ENCODE measurements around the gene HSD17B14. TPM values are rescaled to one million over a fixed set of nuclear protein-coding genes. Genes with fewer than 3 reads are reported as not detected.
"Not testable (repeated sequence)": the region's sequence is repeated elsewhere in the genome, so short reads cannot be mapped to it uniquely, and the experiment has no call there.

Gene HSD17B14
- under 1 TPM in 1 of 3 donors, not detected in 2; 0.75 TPM for total RNA-seq
- 0.32 TPM for total RNA-seq (2013)

GRCh38 chr19:48836089-48837017 lies at the start of gene HSD17B14:
HSD17B14 (minus strand) TSS chr19:48836491; CDS start chr19:48836411, 80 bp downstream.
- H3K9me3 Mint-ChIP-seq, result no peaks in the 10 kb centered on the region
- TF ChIP-seq, protein P1, sequence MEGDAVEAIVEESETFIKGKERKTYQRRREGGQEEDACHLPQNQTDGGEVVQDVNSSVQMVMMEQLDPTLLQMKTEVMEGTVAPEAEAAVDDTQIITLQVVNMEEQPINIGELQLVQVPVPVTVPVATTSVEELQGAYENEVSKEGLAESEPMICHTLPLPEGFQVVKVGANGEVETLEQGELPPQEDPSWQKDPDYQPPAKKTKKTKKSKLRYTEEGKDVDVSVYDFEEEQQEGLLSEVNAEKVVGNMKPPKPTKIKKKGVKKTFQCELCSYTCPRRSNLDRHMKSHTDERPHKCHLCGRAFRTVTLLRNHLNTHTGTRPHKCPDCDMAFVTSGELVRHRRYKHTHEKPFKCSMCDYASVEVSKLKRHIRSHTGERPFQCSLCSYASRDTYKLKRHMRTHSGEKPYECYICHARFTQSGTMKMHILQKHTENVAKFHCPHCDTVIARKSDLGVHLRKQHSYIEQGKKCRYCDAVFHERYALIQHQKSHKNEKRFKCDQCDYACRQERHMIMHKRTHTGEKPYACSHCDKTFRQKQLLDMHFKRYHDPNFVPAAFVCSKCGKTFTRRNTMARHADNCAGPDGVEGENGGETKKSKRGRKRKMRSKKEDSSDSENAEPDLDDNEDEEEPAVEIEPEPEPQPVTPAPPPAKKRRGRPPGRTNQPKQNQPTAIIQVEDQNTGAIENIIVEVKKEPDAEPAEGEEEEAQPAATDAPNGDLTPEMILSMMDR (IDR thresholded peaks at IDR 0.05), result no peak
- Histone ChIP-seq H3K36me3 (ENCODE audit: control insufficient read depth, insufficient read depth, low read length) (no peaks in the 10 kb centered on the region), H3K9me3 (ENCODE audit: control insufficient read depth, insufficient read depth, low read length) (no peaks in the 10 kb centered on the region), H3K4me3 (ENCODE audit: low read length) (no peak within 1 kb of the TSS), H3K4me1 (ENCODE audit: control insufficient read depth, insufficient read depth, low read length) (peaks cover 23% of the 10 kb centered on the region), H3K27me3 (ENCODE audit: control insufficient read depth, insufficient read depth, low read length) (peaks cover 13% of the 10 kb centered on the region), H3K27ac (ENCODE audit: low read length) (no peak within 1 kb of the TSS)
- peak within 1 kb of the TSS; percentile 81 for H3K4me3 Mint-ChIP-seq
- H3K27me3 Mint-ChIP-seq (ENCODE audit: low read depth in 2 of 2), result peaks cover 0 to 24% of the 10 kb centered on the region in 2 donors
- WGBS (ENCODE audit: insufficient coverage), result 5% methylated on average over 35 of the region's 35 CpGs
- no peak for DNase-seq
- no peaks in the 10 kb centered on the region for H3K36me3 Mint-ChIP-seq
- peak within 1 kb of the TSS; percentile 59 to 90 for H3K27ac Mint-ChIP-seq
- H3K4me1 Mint-ChIP-seq, result peaks cover 14 to 23% of the 10 kb centered on the region in 2 donors
- intact Hi-C loops (cut with micrococcal nuclease), result no loop called here
- ATAC-seq, result no peak

DNA sequence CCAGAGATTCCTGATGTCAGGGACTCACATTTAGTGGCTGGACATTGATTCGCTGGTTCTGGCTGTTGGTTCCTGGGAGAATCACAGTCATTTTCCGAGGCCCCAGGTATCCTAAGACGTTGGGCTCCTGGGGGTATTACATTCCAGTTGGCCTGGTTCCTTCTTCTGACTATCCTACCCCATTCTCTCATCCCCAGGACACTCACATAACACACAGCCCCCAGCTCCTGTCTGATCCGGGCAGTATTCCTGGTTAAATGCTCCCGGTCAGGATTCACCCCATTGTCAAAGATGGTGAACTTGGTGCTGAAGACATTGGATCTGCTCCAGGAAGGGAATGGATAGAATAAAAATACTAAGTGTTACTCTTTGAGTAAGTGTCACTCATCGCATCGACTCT lies 47.4 kb upstream of the HSD17B14 start:
- no peak overlapping the region for H3K4me3 ChIP-seq (ENCODE audit: low read length)
- H3K9me3 Mint-ChIP-seq, result no peaks in the 10 kb centered on the region
- ATAC-seq (peak in 1 of 3 donors; percentile 1), DNase-seq (no peak)
- peaks cover under 1% of the 10 kb centered on the region for H3K36me3 ChIP-seq (ENCODE audit: control insufficient read depth, insufficient read depth, low read length)
- H3K4me1 ChIP-seq (ENCODE audit: control insufficient read depth, insufficient read depth, low read length), result no peaks in the 10 kb centered on the region
- TF ChIP-seq, protein P1 (IDR thresholded peaks at IDR 0.05), result no peak
- 93% methylated on average over 6 of the region's 7 CpGs for WGBS (ENCODE audit: insufficient coverage)
- H3K27me3 ChIP-seq (ENCODE audit: control insufficient read depth, insufficient read depth, low read length), result no peaks in the 10 kb centered on the region
- no peaks in the 10 kb centered on the region for H3K4me1 Mint-ChIP-seq
- H3K9me3 ChIP-seq (ENCODE audit: control insufficient read depth, insufficient read depth, low read length), result no peaks in the 10 kb centered on the region
- H3K27ac Mint-ChIP-seq, result peak overlapping the region in 1 of 2 donors; percentile 82
- no peaks in the 10 kb centered on the region for H3K27me3 Mint-ChIP-seq (ENCODE audit: low read depth in 2 of 2)
- no peaks in the 10 kb centered on the region for H3K36me3 Mint-ChIP-seq
- no peak overlapping the region for H3K27ac ChIP-seq (ENCODE audit: low read length)
- intact Hi-C loops (cut with micrococcal nuclease), result no loop called here
- H3K4me3 Mint-ChIP-seq, result peak overlapping the region; percentile 13

GRCh38 chr19:48881741-48882657 lies 45.7 kb upstream of the HSD17B14 start:
- H3K4me3 ChIP-seq (ENCODE audit: low read length), result no peak overlapping the region
- 85% methylated on average over 30 of the region's 30 CpGs for WGBS (ENCODE audit: insufficient coverage)
- H3K27ac ChIP-seq (ENCODE audit: low read length), result no peak overlapping the region
- intact Hi-C loops (cut with micrococcal nuclease), result no loop called here
- peak overlapping the region; percentile 1 to 82 for H3K27ac Mint-ChIP-seq
- DNase-seq (peak; percentile 39 to 63), ATAC-seq (peak; percentile 21 to 57 (median 42))
- H3K4me1 Mint-ChIP-seq, result peaks cover 0 to 5% of the 10 kb centered on the region in 2 donors
- H3K9me3 Mint-ChIP-seq, result no peaks in the 10 kb centered on the region
- H3K4me3 Mint-ChIP-seq, result peak overlapping the region; percentile 59
- H3K36me3 Mint-ChIP-seq, result no peaks in the 10 kb centered on the region
- no peaks in the 10 kb centered on the region for H3K4me1 ChIP-seq (ENCODE audit: control insufficient read depth, insufficient read depth, low read length)
- TF ChIP-seq, protein P1 (IDR thresholded peaks at IDR 0.05), result no peak
- peaks cover 7% of the 10 kb centered on the region for H3K36me3 ChIP-seq (ENCODE audit: control insufficient read depth, insufficient read depth, low read length)
- no peaks in the 10 kb centered on the region for H3K27me3 ChIP-seq (ENCODE audit: control insufficient read depth, insufficient read depth, low read length)
- H3K9me3 ChIP-seq (ENCODE audit: control insufficient read depth, insufficient read depth, low read length), result no peaks in the 10 kb centered on the region
- no peaks in the 10 kb centered on the region for H3K27me3 Mint-ChIP-seq (ENCODE audit: low read depth in 2 of 2)

GRCh38 chr19:48879696-48880095 lies 43.4 kb upstream of the HSD17B14 start:
- H3K4me1 ChIP-seq (ENCODE audit: control insufficient read depth, insufficient read depth, low read length), result peaks cover 19% of the 10 kb centered on the region
- Mint-ChIP-seq H3K4me1 (peaks cover 15 to 23% of the 10 kb centered on the region in 2 donors), H3K4me3 (peak overlapping the region; percentile 45), H3K27ac (peak overlapping the region; percentile 58 to 100)
- H3K27me3 ChIP-seq (ENCODE audit: control insufficient read depth, insufficient read depth, low read length); DNase-seq; H3K36me3 Mint-ChIP-seq; ATAC-seq; H3K27me3 Mint-ChIP-seq (ENCODE audit: low read depth in 2 of 2); H3K4me3 ChIP-seq (ENCODE audit: low read length); H3K9me3 Mint-ChIP-seq; H3K27ac ChIP-seq (ENCODE audit: low read length); H3K9me3 ChIP-seq (ENCODE audit: control insufficient read depth, insufficient read depth, low read length): not testable (repeated sequence)
- 87% methylated on average over 9 of the region's 9 CpGs for WGBS (ENCODE audit: insufficient coverage)
- peaks cover 16% of the 10 kb centered on the region for H3K36me3 ChIP-seq (ENCODE audit: control insufficient read depth, insufficient read depth, low read length)
- intact Hi-C loops (cut with micrococcal nuclease), result loop anchor here (10.0 kb wide), 1 partner anchor 245 kb away; the partner anchor contains the start of gene DBP

Data from natural killer cell (primary cell).